IPS-18c (cell line): ENCODE measurements around the gene SIGLEC15.
"Not testable (repeated sequence)": the region's sequence is repeated elsewhere in the genome, so short reads cannot be mapped to it uniquely, and the experiment has no call there.

ENCODE experiments used
- H3K4me3 ChIP-seq: 2 replicates; pipeline ENCODE4 v1.7.0; 2013; ENCODE audit warnings: low read depth, mild to moderate bottlenecking, low read length, moderate library complexity; ENCODE audit not compliant: insufficient read depth
- H3K9me3 ChIP-seq: one replicate; pipeline ENCODE4 v1.6.1; 2013; ENCODE audit warnings: mild to moderate bottlenecking, low read length, moderate library complexity; ENCODE audit not compliant: control insufficient read depth, insufficient read depth

SIGLEC15 gene

GRCh38 chr18:45837283-45838070, 12.0 kb downstream of the SIGLEC15 start:
- Histone ChIP-seq H3K4me3 (peak overlapping the region; percentile 58), H3K9me3 (peaks cover 3% of the 10 kb centered on the region)

- Histone ChIP-seq H3K9me3 (peaks cover 3% of the 10 kb centered on the region), H3K4me3 (no peak overlapping the region)
These were observed 13.0 kb downstream of the SIGLEC15 start for GRCh38 chr18:45838302-45839070.

GRCh38 chr18:45839414-45840395, 14.2 kb downstream of the SIGLEC15 start:
- Histone ChIP-seq H3K4me3 (no peak overlapping the region), H3K9me3 (peaks cover 3% of the 10 kb centered on the region)

GRCh38 chr18:45841060-45841764, 15.7 kb downstream of the SIGLEC15 start:
- Histone ChIP-seq H3K4me3 (no peak overlapping the region), H3K9me3 (peaks cover 7% of the 10 kb centered on the region)

GRCh38 chr18:45841765-45842442, 16.4 kb downstream of the SIGLEC15 start:
- no peak overlapping the region for H3K4me3 ChIP-seq
- H3K9me3 ChIP-seq: peaks cover 7% of the 10 kb centered on the region

- H3K4me3 ChIP-seq: no peak overlapping the region
These were observed 17.5 kb downstream of the SIGLEC15 start for GRCh38 chr18:45843019-45843418.

GRCh38 chr18:45844938-45845337, 19.5 kb downstream of the SIGLEC15 start:
- H3K4me3 ChIP-seq: no peak overlapping the region
- H3K9me3 ChIP-seq: peaks cover 4% of the 10 kb centered on the region

More at GRCh38 chr18:45843019-45843418, 17.5 kb downstream of the SIGLEC15 start:
- peaks cover 4% of the 10 kb centered on the region for H3K9me3 ChIP-seq

GRCh38 chr18:45845410-45845809, 19.9 kb downstream of the SIGLEC15 start:
- Histone ChIP-seq H3K4me3 (no peak overlapping the region), H3K9me3 (peaks cover 4% of the 10 kb centered on the region)

- Histone ChIP-seq H3K4me3 (no peak overlapping the region), H3K9me3 (peaks cover 4% of the 10 kb centered on the region)
These were observed 21.6 kb downstream of the SIGLEC15 start for GRCh38 chr18:45847119-45847518.

GRCh38 chr18:45848643-45849042, 23.2 kb downstream of the SIGLEC15 start:
- H3K9me3 ChIP-seq, H3K4me3 ChIP-seq: not testable (repeated sequence)

- H3K9me3 ChIP-seq: peaks cover 4% of the 10 kb centered on the region
These were observed 24.1 kb downstream of the SIGLEC15 start for GRCh38 chr18:45849529-45849928.

GRCh38 chr18:45850021-45850420, 24.5 kb downstream of the SIGLEC15 start:
- peaks cover 4% of the 10 kb centered on the region for H3K9me3 ChIP-seq
- no peak overlapping the region for H3K4me3 ChIP-seq

More at GRCh38 chr18:45849529-45849928, 24.1 kb downstream of the SIGLEC15 start:
- no peak overlapping the region for H3K4me3 ChIP-seq

- Histone ChIP-seq H3K9me3 (no peaks in the 10 kb centered on the region), H3K4me3 (no peak overlapping the region)
These were observed 25.9 kb downstream of the SIGLEC15 start for GRCh38 chr18:45851161-45851925.

- Histone ChIP-seq H3K4me3 (no peak overlapping the region), H3K9me3 (no peaks in the 10 kb centered on the region)
These were observed 27.2 kb downstream of the SIGLEC15 start for GRCh38 chr18:45852631-45853030.

- Histone ChIP-seq H3K4me3 (no peak overlapping the region), H3K9me3 (no peaks in the 10 kb centered on the region)
These were observed 28.6 kb downstream of the SIGLEC15 start for GRCh38 chr18:45854036-45854586.
